Nucleus accumbens (tissue), 56 donors: Measurements from ENCODE around the gene PFKP.
"Not testable (repeated sequence)": the region's sequence is repeated elsewhere in the genome, so short reads cannot be mapped to it uniquely, and the experiment has no call there.

Experiments used
- DNase-seq, 56 donors: peaks; one replicate each; lab custom pipeline; 2025; lab: John Stamatoyannopoulos, UW

The PFKP gene

GRCh38 chr10:3147117-3147820 is 79.9 kb downstream of the PFKP start:
- no peak for DNase-seq

GRCh38 chr10:3148041-3148440 is 80.7 kb downstream of the PFKP start:
- no peak for DNase-seq

GRCh38 chr10:3148994-3149393 is 81.6 kb downstream of the PFKP start:
- no peak for DNase-seq

- no peak for DNase-seq
These were observed 82.6 kb downstream of the PFKP start for GRCh38 chr10:3149918-3150317.

GRCh38 chr10:3150366-3150765 is 83.0 kb downstream of the PFKP start:
- DNase-seq, result no peak

GRCh38 chr10:3150961-3151360 is 83.6 kb downstream of the PFKP start:
- DNase-seq, result no peak

GRCh38 chr10:3151889-3152565 is 84.7 kb downstream of the PFKP start:
- DNase-seq, result no peak

GRCh38 chr10:3152566-3152935 is 85.2 kb downstream of the PFKP start:
- no peak for DNase-seq

- DNase-seq, result no peak
These were observed 87.3 kb downstream of the PFKP start for GRCh38 chr10:3154666-3155065.

GRCh38 chr10:3159152-3159551 is 91.8 kb downstream of the PFKP start:
- peak in 2 of 56 donors; percentile 20 to 31 for DNase-seq

GRCh38 chr10:3162533-3162932 is 95.2 kb downstream of the PFKP start:
- DNase-seq, result no peak

- no peak for DNase-seq
These were observed 96.5 kb downstream of the PFKP start for GRCh38 chr10:3163879-3164278.

GRCh38 chr10:3165196-3165595 is 97.8 kb downstream of the PFKP start:
- DNase-seq, result no peak

GRCh38 chr10:3166496-3167290 is 99.3 kb downstream of the PFKP start:
- no peak for DNase-seq

- no peak for DNase-seq
These were observed 100.4 kb downstream of the PFKP start for GRCh38 chr10:3167611-3168330.

GRCh38 chr10:3169271-3169670 is 101.9 kb downstream of the PFKP start:
- peak in 14 of 56 donors; percentile 3 to 56 (median 12) for DNase-seq

GRCh38 chr10:3169673-3170072 is 102.3 kb downstream of the PFKP start:
- DNase-seq, result no peak

GRCh38 chr10:3171488-3171887 is 104.1 kb downstream of the PFKP start:
- not testable (repeated sequence) for DNase-seq

- DNase-seq, result peak in 1 of 56 donors; percentile 35
These were observed 104.7 kb downstream of the PFKP start for GRCh38 chr10:3172081-3172445.

GRCh38 chr10:3172446-3173170 is 105.3 kb downstream of the PFKP start, which contains the start of gene PITRM1:
PITRM1 (minus strand) TSS chr10:3172782; CDS start chr10:3172772, 10 bp downstream.
- DNase-seq, result peak; percentile 85 to 99 (median 98)
